Measurements from ENCODE around the gene IRX2. TPM values are rescaled to one million over a fixed set of nuclear protein-coding genes. Genes with fewer than 3 reads are reported as not detected.

IRX2 gene
- total RNA-seq, 1 donor from 2014 or later = 4.2 TPM

DNA sequence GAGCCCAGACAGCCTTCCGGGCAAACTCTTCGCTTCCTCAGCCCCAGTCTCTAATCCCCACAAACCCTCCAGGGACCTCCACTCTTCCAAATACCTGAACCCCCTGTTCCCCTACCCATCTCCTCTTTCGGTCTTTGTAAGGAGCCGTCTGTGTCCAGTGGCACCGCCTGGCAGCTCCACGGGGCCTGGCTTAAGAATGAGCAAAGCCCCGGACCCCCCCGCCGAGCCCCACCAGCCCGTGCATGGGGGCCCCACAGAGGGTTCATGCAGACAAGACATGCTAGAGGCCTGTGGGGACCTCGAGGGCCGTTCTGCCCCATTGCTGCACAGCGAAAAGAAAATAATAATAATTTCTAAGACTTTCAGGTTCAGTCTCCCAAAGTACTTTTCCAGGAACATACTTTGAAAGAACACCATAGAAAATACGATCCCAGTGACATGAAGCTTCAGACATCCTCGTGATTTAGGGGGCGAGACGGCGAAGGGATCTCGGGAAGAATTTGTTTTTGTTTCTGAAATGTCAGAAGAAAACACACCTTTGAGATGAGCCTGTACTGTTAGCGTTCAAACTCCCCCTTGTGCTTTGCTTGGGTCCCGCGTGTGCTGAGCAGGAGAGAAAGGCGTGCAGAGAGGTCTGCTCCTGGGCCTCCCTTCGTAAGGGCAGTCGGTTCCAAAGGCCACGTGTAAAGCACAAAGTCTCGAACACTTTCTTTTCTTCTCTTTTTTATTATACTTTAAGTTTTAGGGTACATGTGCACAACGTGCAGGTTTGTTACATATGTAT is 49.2 kb downstream of the IRX2 start:
- Mint-ChIP-seq H3K4me1 (ENCODE audit: low read depth) (no peaks in the 10 kb centered on the region), H3K4me3 (ENCODE audit: low read depth) (no peak overlapping the region), H3K27ac (no peak overlapping the region), H3K36me3 (ENCODE audit: insufficient read depth) (no peaks in the 10 kb centered on the region), H3K27me3 (peaks cover 88% of the 10 kb centered on the region), H3K9me3 (ENCODE audit: low read depth) (no peaks in the 10 kb centered on the region)
- TF ChIP-seq, protein P1, sequence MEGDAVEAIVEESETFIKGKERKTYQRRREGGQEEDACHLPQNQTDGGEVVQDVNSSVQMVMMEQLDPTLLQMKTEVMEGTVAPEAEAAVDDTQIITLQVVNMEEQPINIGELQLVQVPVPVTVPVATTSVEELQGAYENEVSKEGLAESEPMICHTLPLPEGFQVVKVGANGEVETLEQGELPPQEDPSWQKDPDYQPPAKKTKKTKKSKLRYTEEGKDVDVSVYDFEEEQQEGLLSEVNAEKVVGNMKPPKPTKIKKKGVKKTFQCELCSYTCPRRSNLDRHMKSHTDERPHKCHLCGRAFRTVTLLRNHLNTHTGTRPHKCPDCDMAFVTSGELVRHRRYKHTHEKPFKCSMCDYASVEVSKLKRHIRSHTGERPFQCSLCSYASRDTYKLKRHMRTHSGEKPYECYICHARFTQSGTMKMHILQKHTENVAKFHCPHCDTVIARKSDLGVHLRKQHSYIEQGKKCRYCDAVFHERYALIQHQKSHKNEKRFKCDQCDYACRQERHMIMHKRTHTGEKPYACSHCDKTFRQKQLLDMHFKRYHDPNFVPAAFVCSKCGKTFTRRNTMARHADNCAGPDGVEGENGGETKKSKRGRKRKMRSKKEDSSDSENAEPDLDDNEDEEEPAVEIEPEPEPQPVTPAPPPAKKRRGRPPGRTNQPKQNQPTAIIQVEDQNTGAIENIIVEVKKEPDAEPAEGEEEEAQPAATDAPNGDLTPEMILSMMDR (IDR thresholded peaks at IDR 0.05; ENCODE audit: unreplicated experiment) = no peak
- no peak for DNase-seq (ENCODE audit: low spot score, unreplicated experiment)

DNA sequence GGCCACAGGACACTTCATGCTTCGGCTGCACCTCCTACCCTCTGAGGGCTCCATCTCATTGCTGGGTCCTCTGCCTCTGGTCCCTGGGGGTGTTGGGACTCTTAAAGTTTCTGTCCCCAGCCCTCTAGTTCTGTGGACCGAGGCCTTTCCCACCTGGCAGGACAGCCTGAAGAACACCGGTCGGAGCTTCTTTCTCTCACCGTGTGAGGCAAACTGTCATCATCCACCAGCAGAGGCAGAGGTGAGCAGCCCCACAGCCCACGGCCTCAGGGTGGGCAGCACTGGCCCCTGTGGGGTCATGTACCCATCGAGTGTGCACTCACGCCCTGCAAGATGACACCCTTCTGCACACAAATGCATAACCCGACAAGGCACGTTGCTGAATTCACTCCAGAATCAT is 49.9 kb downstream of the IRX2 start:
- H3K4me3 Mint-ChIP-seq (ENCODE audit: low read depth) = no peak overlapping the region
- DNase-seq (ENCODE audit: low spot score, unreplicated experiment) = no peak
- peaks cover 85% of the 10 kb centered on the region for H3K27me3 Mint-ChIP-seq

DNA sequence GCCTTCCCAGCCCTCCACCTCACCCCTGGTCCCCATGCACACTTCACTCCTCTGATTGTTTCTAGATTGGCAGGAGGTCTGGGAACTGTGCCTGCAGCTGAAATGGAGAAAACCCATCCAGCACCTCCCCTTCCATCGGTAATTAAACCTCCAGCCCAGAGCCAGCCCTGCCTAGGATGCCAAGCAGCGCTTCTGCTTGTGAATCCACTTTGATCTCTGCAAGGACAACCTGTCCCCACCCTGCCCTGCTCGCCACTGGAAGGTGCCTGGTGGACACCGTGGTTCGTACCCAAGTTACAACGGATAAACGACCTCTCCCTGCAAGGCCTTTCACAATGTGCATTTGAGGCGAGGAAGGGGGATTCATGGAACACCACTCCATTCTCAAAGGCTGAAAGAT is 50.6 kb downstream of the IRX2 start:
- no peak for DNase-seq (ENCODE audit: low spot score, unreplicated experiment)
- TF ChIP-seq, protein P1 (IDR thresholded peaks at IDR 0.05; ENCODE audit: unreplicated experiment) = no peak
- H3K27ac Mint-ChIP-seq = no peak overlapping the region

More for the DNA sequence above, 49.9 kb downstream of the IRX2 start:
- H3K4me1 Mint-ChIP-seq (ENCODE audit: low read depth) = no peaks in the 10 kb centered on the region
- no peaks in the 10 kb centered on the region for H3K36me3 Mint-ChIP-seq (ENCODE audit: insufficient read depth)
- TF ChIP-seq, protein P1 (IDR thresholded peaks at IDR 0.05; ENCODE audit: unreplicated experiment) = peak; percentile 29
- no peaks in the 10 kb centered on the region for H3K9me3 Mint-ChIP-seq (ENCODE audit: low read depth)
- H3K27ac Mint-ChIP-seq = no peak overlapping the region

DNA sequence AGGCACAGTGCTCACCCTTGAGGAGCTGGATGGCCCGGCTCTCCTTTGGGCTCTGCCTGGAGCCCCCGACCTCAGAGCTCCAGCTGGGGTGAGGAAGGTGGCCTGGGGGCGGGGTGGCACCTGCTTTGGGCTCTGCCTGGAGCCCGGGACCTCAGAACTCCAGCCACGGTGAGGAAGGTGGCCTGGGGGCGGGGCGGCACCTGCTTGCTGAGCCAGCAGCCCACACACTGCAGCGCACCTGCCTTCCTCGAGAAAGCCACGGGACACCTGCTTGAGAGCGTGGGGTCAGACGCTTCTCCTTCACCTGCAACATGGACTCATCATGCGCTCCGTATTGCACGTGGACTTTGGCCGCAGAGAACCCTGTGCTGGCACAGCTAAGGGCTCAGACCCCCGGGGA is 51.8 kb downstream of the IRX2 start:
- H3K4me1 Mint-ChIP-seq (ENCODE audit: low read depth) = peaks cover 9% of the 10 kb centered on the region
- no peak for DNase-seq (ENCODE audit: low spot score, unreplicated experiment)
- H3K4me3 Mint-ChIP-seq (ENCODE audit: low read depth) = no peak overlapping the region
- H3K27ac Mint-ChIP-seq = no peak overlapping the region
- H3K9me3 Mint-ChIP-seq (ENCODE audit: low read depth) = no peaks in the 10 kb centered on the region
- H3K27me3 Mint-ChIP-seq = peaks cover 77% of the 10 kb centered on the region
- TF ChIP-seq, protein P1 (IDR thresholded peaks at IDR 0.05; ENCODE audit: unreplicated experiment) = no peak
- no peaks in the 10 kb centered on the region for H3K36me3 Mint-ChIP-seq (ENCODE audit: insufficient read depth)

More for the DNA sequence above, 50.6 kb downstream of the IRX2 start:
- Mint-ChIP-seq H3K9me3 (ENCODE audit: low read depth) (no peaks in the 10 kb centered on the region), H3K4me1 (ENCODE audit: low read depth) (peaks cover 3% of the 10 kb centered on the region), H3K4me3 (ENCODE audit: low read depth) (no peak overlapping the region), H3K27me3 (peaks cover 82% of the 10 kb centered on the region), H3K36me3 (ENCODE audit: insufficient read depth) (no peaks in the 10 kb centered on the region)

DNA sequence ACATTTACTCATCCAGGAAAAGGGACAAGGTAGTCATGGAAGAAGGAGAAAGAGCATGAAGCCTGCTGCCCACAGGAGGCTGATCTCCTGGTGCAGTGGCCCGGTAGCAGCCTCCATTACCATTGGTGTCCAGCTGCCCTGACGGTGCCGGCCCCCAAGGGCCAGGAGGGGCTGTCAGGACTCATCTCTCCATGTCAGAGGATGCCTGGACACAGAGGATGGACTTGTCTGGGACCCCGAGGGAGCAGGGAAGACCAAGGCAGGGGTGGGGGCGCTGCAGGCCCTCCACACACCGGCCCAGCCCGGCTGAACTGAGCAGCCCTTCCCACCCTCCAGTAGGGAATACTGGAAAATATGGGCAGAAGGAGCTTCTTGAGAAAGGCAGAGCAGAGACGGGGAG is 52.2 kb downstream of the IRX2 start:
- Mint-ChIP-seq H3K4me3 (ENCODE audit: low read depth) (no peak overlapping the region), H3K9me3 (ENCODE audit: low read depth) (no peaks in the 10 kb centered on the region), H3K4me1 (ENCODE audit: low read depth) (peaks cover 9% of the 10 kb centered on the region), H3K36me3 (ENCODE audit: insufficient read depth) (no peaks in the 10 kb centered on the region), H3K27me3 (peaks cover 75% of the 10 kb centered on the region), H3K27ac (no peak overlapping the region)
- DNase-seq (ENCODE audit: low spot score, unreplicated experiment) = no peak
- TF ChIP-seq, protein P1 (IDR thresholded peaks at IDR 0.05; ENCODE audit: unreplicated experiment) = no peak

All from progenitor cell of endocrine pancreas (in vitro differentiated cells).